Measurements from ENCODE around the gene MTX1.
"Not testable (repeated sequence)": the region's sequence is repeated elsewhere in the genome, so short reads cannot be mapped to it uniquely, and the experiment has no call there.

MTX1 gene

GRCh38 chr1:155209312-155209721, 822 bp downstream of the MTX1 start:
- DNase-seq: no peak

- DNase-seq: no peak
These were observed 2.0 kb downstream of the MTX1 start for GRCh38 chr1:155210314-155211104.

GRCh38 chr1:155211381-155212050, 3.0 kb downstream of the MTX1 start:
- DNase-seq: not testable (repeated sequence)

- DNase-seq: not testable (repeated sequence)
These were observed 3.6 kb downstream of the MTX1 start for GRCh38 chr1:155212051-155212440.

- not testable (repeated sequence) for DNase-seq
These were observed 6.2 kb downstream of the MTX1 start for GRCh38 chr1:155214702-155215101.

GRCh38 chr1:155218854-155219591, 10.5 kb downstream of the MTX1 start:
- no peak for DNase-seq

- DNase-seq: no peak
These were observed 11.1 kb downstream of the MTX1 start for GRCh38 chr1:155219592-155220031.

GRCh38 chr1:155220211-155220965, 11.9 kb downstream of the MTX1 start:
- DNase-seq: not testable (repeated sequence)

GRCh38 chr1:155223047-155223446, 14.6 kb downstream of the MTX1 start:
- no peak for DNase-seq

- not testable (repeated sequence) for DNase-seq
These were observed 16.9 kb downstream of the MTX1 start for GRCh38 chr1:155225404-155225759.

GRCh38 chr1:155226188-155226909, 17.9 kb downstream of the MTX1 start:
- DNase-seq: peak; percentile 77 to 80

GRCh38 chr1:155226910-155227260, 18.4 kb downstream of the MTX1 start:
- peak in 1 of 2 experiments; percentile 33 for DNase-seq

GRCh38 chr1:155227261-155228095, 19.0 kb downstream of the MTX1 start:
- peak; percentile 98 for DNase-seq

GRCh38 chr1:155228096-155228427, 19.6 kb downstream of the MTX1 start:
- no peak for DNase-seq

GRCh38 chr1:155231302-155231701, 22.8 kb downstream of the MTX1 start:
- DNase-seq: not testable (repeated sequence)

- not testable (repeated sequence) for DNase-seq
These were observed 23.8 kb downstream of the MTX1 start for GRCh38 chr1:155232001-155232978.

GRCh38 chr1:155233502-155233901, 25.0 kb downstream of the MTX1 start:
- DNase-seq: not testable (repeated sequence)

- DNase-seq: not testable (repeated sequence)
These were observed 26.9 kb downstream of the MTX1 start for GRCh38 chr1:155235375-155235774.

GRCh38 chr1:155236451-155236850, 28.0 kb downstream of the MTX1 start:
- DNase-seq: no peak

GRCh38 chr1:155241069-155241679, 32.7 kb downstream of the MTX1 start:
- DNase-seq: peak; percentile 43 to 61
